SK-N-SH treated with all-trans-retinoic acid at 6 μM for 48 hours (cell line): ENCODE results near the gene CCDC34.
A peak's percentile ranks its signal among the peaks of the same experiment; 100 is the strongest.

Source experiments
- ATAC-seq: fragments of 200-7000 bp; cut with Tn5 transposase; 3 replicates; pipeline ENCODE4 v1.9.1; 2020; ENCODE audit warnings: mild to moderate bottlenecking, moderate library complexity
- ARNTL ChIP-seq: fragments of 450-650 bp; formaldehyde crosslinking; IDR thresholded peaks from 2 replicates; pipeline ENCODE4 v1.5.0; 2020; ENCODE audit warnings: low read depth, mild to moderate bottlenecking, moderate library complexity, borderline replicate concordance
- BACH2 ChIP-seq: fragments of 250-450 bp; sonication (Bioruptor Pico); IDR thresholded peaks from 2 replicates; pipeline ENCODE4 v1.9.0; 2021; ENCODE audit warnings: mild to moderate bottlenecking, borderline replicate concordance
- CREB5 ChIP-seq: fragments of 250-450 bp; sonication (Bioruptor Pico); IDR thresholded peaks from 2 replicates; pipeline ENCODE4 v1.5.1; 2020; ENCODE audit warnings: low read depth, mild to moderate bottlenecking, moderate library complexity
- CSDC2 ChIP-seq: fragments of 250-450 bp; sonication (Bioruptor Pico); IDR thresholded peaks from 2 replicates; pipeline ENCODE4 v1.5.0; 2020; ENCODE audit warnings: mild to moderate bottlenecking, moderate library complexity
- CSRNP3 ChIP-seq: fragments of 250-450 bp; sonication (Bioruptor Pico); IDR thresholded peaks from 2 replicates; pipeline ENCODE4 v1.5.1; 2021; ENCODE audit warnings: mild to moderate bottlenecking, moderate library complexity
- ESRRG ChIP-seq: fragments of 250-450 bp; sonication (Bioruptor Pico); IDR thresholded peaks from 2 replicates; pipeline ENCODE4 v1.6.1; 2021; ENCODE audit warnings: mild to moderate bottlenecking
- GLIS3 ChIP-seq: fragments of 250-450 bp; sonication (Bioruptor Pico); IDR thresholded peaks from 2 replicates; pipeline ENCODE4 v1.5.0; 2020; ENCODE audit warnings: mild to moderate bottlenecking, moderate library complexity
- ISL1 ChIP-seq: fragments of 250-450 bp; sonication (Bioruptor Pico); IDR thresholded peaks from 2 replicates; pipeline ENCODE4 v2.1.2; 2022; ENCODE audit warnings: mild to moderate bottlenecking, moderate library complexity
- OSR1 ChIP-seq: fragments of 250-450 bp; sonication (Bioruptor Pico); IDR thresholded peaks from 2 replicates; pipeline ENCODE4 v1.8.0; 2022; ENCODE audit warnings: moderate library complexity, mild to moderate bottlenecking, inconsistent platforms
- PATZ1 ChIP-seq: fragments of 250-450 bp; sonication (Bioruptor Pico); IDR thresholded peaks from 2 replicates; pipeline ENCODE4 v1.8.0; 2020; ENCODE audit warnings: mild to moderate bottlenecking, moderate library complexity, borderline replicate concordance
- POU6F1 ChIP-seq: fragments of 250-450 bp; sonication (Bioruptor Pico); IDR thresholded peaks from 2 replicates; pipeline ENCODE4 v1.8.0; 2021; ENCODE audit warnings: low read depth, mild to moderate bottlenecking, moderate library complexity, borderline replicate concordance
- PPARA ChIP-seq: fragments of 250-450 bp; sonication (Bioruptor Pico); IDR thresholded peaks from 2 replicates; pipeline ENCODE4 v1.5.0; 2020; ENCODE audit warnings: mild to moderate bottlenecking, borderline replicate concordance
- RARB ChIP-seq: fragments of 250-450 bp; sonication (Bioruptor Pico); IDR thresholded peaks from 2 replicates; pipeline ENCODE4 v1.8.0; 2021; ENCODE audit warnings: mild to moderate bottlenecking, moderate library complexity
- SNAI2 ChIP-seq: fragments of 250-450 bp; sonication (Bioruptor Pico); IDR thresholded peaks from 2 replicates; pipeline ENCODE4 v1.5.0; 2020; ENCODE audit warnings: mild to moderate bottlenecking, moderate library complexity
- TCF4 ChIP-seq: fragments of 250-450 bp; sonication (Bioruptor Pico); IDR thresholded peaks from 2 replicates; pipeline ENCODE4 v1.8.0; 2021; ENCODE audit warnings: mild to moderate bottlenecking, moderate library complexity, borderline replicate concordance
- TOX ChIP-seq: fragments of 250-450 bp; sonication (Bioruptor Pico); IDR thresholded peaks from 2 replicates; pipeline ENCODE4 v1.8.0; 2021; ENCODE audit warnings: mild to moderate bottlenecking, moderate library complexity, borderline replicate concordance
- TSHZ2 ChIP-seq: fragments of 250-450 bp; sonication (Bioruptor Pico); IDR thresholded peaks from 2 replicates; pipeline ENCODE4 v1.5.0; 2020; ENCODE audit warnings: mild to moderate bottlenecking, moderate library complexity
- ZC3H10 ChIP-seq: fragments of 250-450 bp; sonication (Bioruptor Pico); IDR thresholded peaks from 2 replicates; pipeline ENCODE4 v1.5.1; 2021; ENCODE audit warnings: mild to moderate bottlenecking, moderate library complexity
- ZFP3 ChIP-seq: fragments of 250-450 bp; sonication (Bioruptor Pico); IDR thresholded peaks from 2 replicates; pipeline ENCODE4 v1.5.0; 2020; ENCODE audit warnings: mild to moderate bottlenecking, moderate library complexity
- ZFP30 ChIP-seq: fragments of 450-650 bp; formaldehyde crosslinking; IDR thresholded peaks from 2 replicates; pipeline ENCODE4 v1.5.0; 2022; ENCODE audit warnings: mild to moderate bottlenecking, moderate library complexity
- ZNF565 ChIP-seq: fragments of 450-650 bp; formaldehyde crosslinking; conservative IDR thresholded peaks from 2 replicates; pipeline ENCODE4 v1.5.0; 2020; ENCODE audit warnings: low read depth, mild to moderate bottlenecking, moderate library complexity
- ZNF70 ChIP-seq: fragments of 450-650 bp; formaldehyde crosslinking; IDR thresholded peaks from 2 replicates; pipeline ENCODE4 v1.5.0; 2020; ENCODE audit warnings: mild to moderate bottlenecking, moderate library complexity
- ZNF8 ChIP-seq: fragments of 450-650 bp; formaldehyde crosslinking; IDR thresholded peaks from 2 replicates; pipeline ENCODE4 v1.5.0; 2020; ENCODE audit warnings: mild to moderate bottlenecking, moderate library complexity

The CCDC34 gene

GRCh38 chr11:27300974-27301373 lies 62.0 kb downstream of the CCDC34 start:
- ATAC-seq: peak; percentile 25; the same call in 1 of the 3 replicates
- no peak for TF ChIP-seq ZFP30 (CRISPR knock-in tag)
- TF ChIP-seq TCF4 (CRISPR knock-in tag): no peak
- no peak for TF ChIP-seq ISL1 (CRISPR knock-in tag)
- TF ChIP-seq CSRNP3 (CRISPR knock-in tag): no peak
- TF ChIP-seq RARB: no peak
- TF ChIP-seq ZC3H10 (CRISPR knock-in tag): no peak
- no peak for TF ChIP-seq ZNF70 (CRISPR knock-in tag)
- TF ChIP-seq OSR1: no peak
- TF ChIP-seq ZNF8: no peak
- TF ChIP-seq ZFP3 (CRISPR knock-in tag): no peak
- TF ChIP-seq ESRRG (CRISPR knock-in tag): no peak
- no peak for TF ChIP-seq TOX (CRISPR knock-in tag)
- TF ChIP-seq POU6F1 (CRISPR knock-in tag): no peak
- no peak for TF ChIP-seq BACH2 (CRISPR knock-in tag)
- TF ChIP-seq CSDC2 (CRISPR knock-in tag): no peak
- no peak for TF ChIP-seq SNAI2 (CRISPR knock-in tag)
- TF ChIP-seq TSHZ2 (CRISPR knock-in tag): no peak

- no peak for ATAC-seq
- no peak for TF ChIP-seq ZNF8
- TF ChIP-seq TOX (CRISPR knock-in tag): no peak
- TF ChIP-seq ZC3H10 (CRISPR knock-in tag): no peak
- TF ChIP-seq ZNF565: no peak
- TF ChIP-seq GLIS3 (CRISPR knock-in tag): no peak
- no peak for TF ChIP-seq ARNTL (CRISPR knock-in tag)
- TF ChIP-seq OSR1: no peak
- TF ChIP-seq ISL1 (CRISPR knock-in tag): no peak
- no peak for TF ChIP-seq POU6F1 (CRISPR knock-in tag)
- TF ChIP-seq CREB5 (CRISPR knock-in tag): no peak
- TF ChIP-seq ESRRG (CRISPR knock-in tag): no peak
- TF ChIP-seq CSDC2 (CRISPR knock-in tag): no peak
- TF ChIP-seq PPARA: no peak
- no peak for TF ChIP-seq BACH2 (CRISPR knock-in tag)
- no peak for TF ChIP-seq ZFP3 (CRISPR knock-in tag)
- TF ChIP-seq CSRNP3 (CRISPR knock-in tag): no peak
- TF ChIP-seq ZNF70 (CRISPR knock-in tag): no peak
- TF ChIP-seq TCF4 (CRISPR knock-in tag): no peak
- no peak for TF ChIP-seq PATZ1
These were observed 65.4 kb downstream of the CCDC34 start for GRCh38 chr11:27297616-27298015.
